ENCODE data around the gene PARD3. TPM values are rescaled to one million over a fixed set of nuclear protein-coding genes. Genes with fewer than 3 reads are reported as not detected.
A peak's percentile ranks its signal among the peaks of the same experiment; 100 is the strongest.

Gene PARD3
- polyA plus RNA-seq, 2 of the 4 experiments (the other 2 are of a cell fraction) = 110 to 200 TPM

DNA sequence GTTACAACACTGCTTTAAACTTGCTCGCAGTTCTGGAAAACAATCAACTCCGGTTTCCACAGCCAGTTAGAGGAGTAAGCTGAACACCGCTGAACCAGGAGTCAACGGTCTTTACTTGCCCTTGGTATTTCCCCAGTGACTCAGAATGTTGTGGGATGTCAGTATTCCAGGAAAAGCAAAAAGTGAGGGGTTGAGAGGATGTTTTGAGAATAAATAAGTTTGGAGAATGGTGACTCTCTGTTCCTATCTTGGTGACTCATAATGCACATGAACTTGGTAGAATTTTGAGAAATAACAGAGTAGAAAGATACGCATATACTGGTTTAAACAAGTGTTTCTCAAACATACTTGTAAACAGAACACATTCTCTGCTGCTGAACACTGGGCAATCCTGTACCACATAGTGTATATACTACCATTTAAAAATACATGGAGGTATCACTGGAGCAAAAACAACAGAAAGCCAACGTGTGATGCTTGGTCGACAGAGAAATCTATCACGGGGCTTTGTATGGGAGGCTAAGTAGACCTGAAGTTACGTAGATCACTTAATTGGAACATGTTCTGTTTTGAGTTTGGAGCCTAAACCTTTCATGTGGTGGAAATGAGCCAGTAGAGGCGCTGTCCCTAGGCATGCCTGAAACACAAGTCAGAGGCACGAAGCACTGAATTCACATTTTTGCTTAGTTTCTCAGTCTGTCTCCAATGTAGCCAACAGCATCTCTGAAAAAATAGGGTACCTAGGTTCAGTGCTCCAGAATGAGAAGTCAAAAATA lies 534.3 kb downstream of the PARD3 start:
- DNase-seq (ENCODE audit: low read depth in 1 of 2, low spot score in 1 of 2) (peak; percentile 35 to 77), FAIRE-seq (peak; percentile 96), ATAC-seq (peak; percentile 94 to 97)
- Histone ChIP-seq H3K9me3 (no peaks in the 10 kb centered on the region), H3K4me3 (no peak overlapping the region), H3K27ac (peak overlapping the region; percentile 66 to 83), H3K4me1 (peaks cover 64% of the 10 kb centered on the region), H3K4me2 (peak overlapping the region; percentile 73)
- CTCF ChIA-PET = interaction anchor here (0.9 to 1.0 kb wide), 2 partner anchors 23 to 31 kb away, joined by 3 read pairs; no protein-coding TSS in a partner anchor
- 18% methylated on average over 11 of the region's 11 CpGs for WGBS (ENCODE audit: missing lambda C conversion rate)
- POLR2A ChIA-PET = interaction anchor here (0.6 kb wide), 1 partner anchor 946 kb away, joined by 3 read pairs; no protein-coding TSS in a partner anchor
- no peak for TF ChIP-seq FOSB (CRISPR knock-in tag; IDR thresholded peaks at IDR 0.05)
- TF ChIP-seq MAX (IDR thresholded peaks at IDR 0.05) = peak; percentile 43; the same call in 1 of the 2 replicates
- TF ChIP-seq RAD21 (conservative IDR thresholded peaks at IDR 0.05 in 1 of 2, IDR thresholded peaks at IDR 0.05 in 1 of 2) = peak in 1 of 2 experiments; percentile 12; a peak in 1 of 5 replicates
- TF ChIP-seq CEBPB (IDR thresholded peaks at IDR 0.05) = peak in 1 of 2 experiments; percentile 36; a peak in 1 of 4 replicates
- TF ChIP-seq SMC3 (IDR thresholded peaks at IDR 0.05) = peak; percentile 28; the same call in 1 of the 3 replicates
- peak; percentile 39 to 56; a peak in 2 of 5 replicates for TF ChIP-seq EP300 (IDR thresholded peaks at IDR 0.05)
- TF ChIP-seq FOSL2 (IDR thresholded peaks at IDR 0.05) = peak; percentile 88
- TF ChIP-seq FOSL2 (CRISPR knock-in tag; IDR thresholded peaks at IDR 0.05) = peak; percentile 88
- TF ChIP-seq, protein P1, sequence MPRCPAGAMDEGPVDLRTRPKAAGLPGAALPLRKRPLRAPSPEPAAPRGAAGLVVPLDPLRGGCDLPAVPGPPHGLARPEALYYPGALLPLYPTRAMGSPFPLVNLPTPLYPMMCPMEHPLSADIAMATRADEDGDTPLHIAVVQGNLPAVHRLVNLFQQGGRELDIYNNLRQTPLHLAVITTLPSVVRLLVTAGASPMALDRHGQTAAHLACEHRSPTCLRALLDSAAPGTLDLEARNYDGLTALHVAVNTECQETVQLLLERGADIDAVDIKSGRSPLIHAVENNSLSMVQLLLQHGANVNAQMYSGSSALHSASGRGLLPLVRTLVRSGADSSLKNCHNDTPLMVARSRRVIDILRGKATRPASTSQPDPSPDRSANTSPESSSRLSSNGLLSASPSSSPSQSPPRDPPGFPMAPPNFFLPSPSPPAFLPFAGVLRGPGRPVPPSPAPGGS (IDR thresholded peaks at IDR 0.05) = 0 out of 3 replicates have a peak, but pooled peaks have one; percentile 35
- TF ChIP-seq, protein P2, sequence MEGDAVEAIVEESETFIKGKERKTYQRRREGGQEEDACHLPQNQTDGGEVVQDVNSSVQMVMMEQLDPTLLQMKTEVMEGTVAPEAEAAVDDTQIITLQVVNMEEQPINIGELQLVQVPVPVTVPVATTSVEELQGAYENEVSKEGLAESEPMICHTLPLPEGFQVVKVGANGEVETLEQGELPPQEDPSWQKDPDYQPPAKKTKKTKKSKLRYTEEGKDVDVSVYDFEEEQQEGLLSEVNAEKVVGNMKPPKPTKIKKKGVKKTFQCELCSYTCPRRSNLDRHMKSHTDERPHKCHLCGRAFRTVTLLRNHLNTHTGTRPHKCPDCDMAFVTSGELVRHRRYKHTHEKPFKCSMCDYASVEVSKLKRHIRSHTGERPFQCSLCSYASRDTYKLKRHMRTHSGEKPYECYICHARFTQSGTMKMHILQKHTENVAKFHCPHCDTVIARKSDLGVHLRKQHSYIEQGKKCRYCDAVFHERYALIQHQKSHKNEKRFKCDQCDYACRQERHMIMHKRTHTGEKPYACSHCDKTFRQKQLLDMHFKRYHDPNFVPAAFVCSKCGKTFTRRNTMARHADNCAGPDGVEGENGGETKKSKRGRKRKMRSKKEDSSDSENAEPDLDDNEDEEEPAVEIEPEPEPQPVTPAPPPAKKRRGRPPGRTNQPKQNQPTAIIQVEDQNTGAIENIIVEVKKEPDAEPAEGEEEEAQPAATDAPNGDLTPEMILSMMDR (IDR thresholded peaks at IDR 0.05) = peak; percentile 34; the same call in 1 of the 3 replicates
- peak; percentile 86 for TF ChIP-seq JUNB (IDR thresholded peaks at IDR 0.05)
- peak; percentile 71; the same call in 1 of the 2 replicates for TF ChIP-seq GATA3 (IDR thresholded peaks at IDR 0.05; ENCODE audit: borderline replicate concordance)
- no peak for TF ChIP-seq RFX5 (IDR thresholded peaks at IDR 0.05)
- TF ChIP-seq, protein P3, sequence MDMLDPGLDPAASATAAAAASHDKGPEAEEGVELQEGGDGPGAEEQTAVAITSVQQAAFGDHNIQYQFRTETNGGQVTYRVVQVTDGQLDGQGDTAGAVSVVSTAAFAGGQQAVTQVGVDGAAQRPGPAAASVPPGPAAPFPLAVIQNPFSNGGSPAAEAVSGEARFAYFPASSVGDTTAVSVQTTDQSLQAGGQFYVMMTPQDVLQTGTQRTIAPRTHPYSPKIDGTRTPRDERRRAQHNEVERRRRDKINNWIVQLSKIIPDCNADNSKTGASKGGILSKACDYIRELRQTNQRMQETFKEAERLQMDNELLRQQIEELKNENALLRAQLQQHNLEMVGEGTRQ (IDR thresholded peaks at IDR 0.05) = no peak
- TF ChIP-seq JUN (IDR thresholded peaks at IDR 0.05) = peak in 1 of 2 experiments; percentile 42; a peak in 1 of 5 replicates

DNA sequence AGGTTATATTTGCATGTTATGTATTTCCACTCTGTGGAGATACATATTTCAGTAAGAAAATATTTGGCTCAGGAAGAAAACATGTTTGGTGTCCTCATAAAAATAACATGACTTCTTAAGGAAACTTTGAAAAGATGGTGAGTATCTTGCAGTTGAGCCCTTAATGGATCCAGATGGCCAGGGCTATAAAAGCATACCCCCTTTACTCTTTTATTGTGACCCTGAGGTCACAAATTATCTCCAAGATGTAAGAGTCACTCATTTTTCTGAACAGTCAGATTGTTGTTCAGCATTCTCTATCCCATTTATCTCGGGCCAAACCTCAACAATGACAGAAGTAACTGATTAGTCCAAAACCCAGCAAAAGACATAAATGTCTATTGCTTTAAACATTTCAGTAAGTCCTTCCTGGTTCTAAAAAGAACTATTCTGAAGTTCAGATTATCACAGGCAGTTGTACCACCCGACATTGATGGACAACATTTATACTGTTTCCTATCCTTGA lies 539.4 kb downstream of the PARD3 start:
- FAIRE-seq = no peak
- WGBS (ENCODE audit: missing lambda C conversion rate) = 89% methylated on average over 2 of the region's 2 CpGs
- no peak for TF ChIP-seq TFCP2L1 (CRISPR knock-in tag; IDR thresholded peaks at IDR 0.05)
- no peak for TF ChIP-seq EHF (CRISPR knock-in tag; IDR thresholded peaks at IDR 0.05)
- TF ChIP-seq ZFP36 (IDR thresholded peaks at IDR 0.05; ENCODE audit: borderline replicate concordance, partially characterized antibody) = no peak
- TF ChIP-seq ZNF302 (CRISPR knock-in tag; IDR thresholded peaks at IDR 0.05) = no peak
- TF ChIP-seq, protein P4, sequence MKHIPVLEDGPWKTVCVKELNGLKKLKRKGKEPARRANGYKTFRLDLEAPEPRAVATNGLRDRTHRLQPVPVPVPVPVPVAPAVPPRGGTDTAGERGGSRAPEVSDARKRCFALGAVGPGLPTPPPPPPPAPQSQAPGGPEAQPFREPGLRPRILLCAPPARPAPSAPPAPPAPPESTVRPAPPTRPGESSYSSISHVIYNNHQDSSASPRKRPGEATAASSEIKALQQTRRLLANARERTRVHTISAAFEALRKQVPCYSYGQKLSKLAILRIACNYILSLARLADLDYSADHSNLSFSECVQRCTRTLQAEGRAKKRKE (CRISPR knock-in tag; IDR thresholded peaks at IDR 0.05; ENCODE audit: low read depth) = no peak
- no peak for TF ChIP-seq RFX5 (IDR thresholded peaks at IDR 0.05)
- TF ChIP-seq HMGXB4 (CRISPR knock-in tag; IDR thresholded peaks at IDR 0.05; ENCODE audit: borderline replicate concordance) = no peak
- TF ChIP-seq NPAS2 (CRISPR knock-in tag; IDR thresholded peaks at IDR 0.05; ENCODE audit: borderline replicate concordance) = no peak
- TF ChIP-seq RCOR1 (IDR thresholded peaks at IDR 0.05; ENCODE audit: low read depth, low read length) = no peak
- TF ChIP-seq PBX3 (IDR thresholded peaks at IDR 0.05) = no peak
- TF ChIP-seq NFE2L2 (conservative IDR thresholded peaks at IDR 0.05; ENCODE audit: low read length) = no peak
- TF ChIP-seq, protein P1 (IDR thresholded peaks at IDR 0.05) = no peak
- TF ChIP-seq MAFK (IDR thresholded peaks at IDR 0.05; ENCODE audit: partially characterized antibody) = no peak

More for the DNA sequence above, 539.4 kb downstream of the PARD3 start:
- ATAC-seq (no peak), DNase-seq (ENCODE audit: low read depth in 1 of 2, low spot score in 1 of 2) (no peak)
- Histone ChIP-seq H3K4me1 (peaks cover 17% of the 10 kb centered on the region), H3K9me3 (no peaks in the 10 kb centered on the region), H3K4me3 (no peak overlapping the region), H3K4me2 (no peak overlapping the region), H3K27ac (no peak overlapping the region)
- ChIA-PET POLR2A (no interaction called here), CTCF (interaction anchor here (1.5 kb wide), 1 partner anchor 363 kb away, joined by 3 read pairs; no protein-coding TSS in a partner anchor)

Data from A549 (cell line).